Thoracic aorta (tissue), 2 donors: Measurements from ENCODE around the gene FAM47E. TPM values are rescaled to one million over a fixed set of nuclear protein-coding genes. Genes with fewer than 3 reads are reported as not detected.

Experiments used
- ATAC-seq: fragments of 150-250 bp; one replicate; pipeline ENCODE4 v1.8.0; 2017; ENCODE audit warnings: low read depth; ENCODE audit not compliant: insufficient number of reproducible peaks, low FRiP score
- DNase-seq: peaks from one replicate; pipeline ENCODE4 v3.0.0-alpha.2; 2020; ENCODE audit warnings: low spot score
- H3K27ac ChIP-seq, 2 donors: fragments of 200-600 bp; sonication (generic); 1 replicate in 1 of 2; 2 replicates in 1 of 2; pipeline ENCODE4 v1.5.1; 2016; ENCODE audit warnings: mild to moderate bottlenecking in 2 of 2, moderate library complexity in 2 of 2
- H3K27me3 ChIP-seq: fragments of 200-600 bp; sonication (generic); replicated peaks from 2 replicates; pipeline ENCODE4 v1.6.0; 2016; ENCODE audit warnings: mild to moderate bottlenecking; ENCODE audit not compliant: insufficient read depth
- H3K36me3 ChIP-seq: fragments of 200-600 bp; sonication (generic); one replicate; pipeline ENCODE4 v1.5.1; 2016
- H3K4me1 ChIP-seq, 2 donors: fragments of 200-600 bp; sonication (generic); 1 replicate in 1 of 2; 2 replicates in 1 of 2; pipeline versions ENCODE4 v1.5.1 to v1.6.0; 2016; ENCODE audit warnings: low read depth in 2 of 2, mild to moderate bottlenecking in 1 of 2; ENCODE audit not compliant: control insufficient read depth in 1 of 2
- H3K4me3 ChIP-seq: fragments of 200-600 bp; sonication (generic); 2 replicates; pipeline ENCODE4 v1.5.1; 2016; ENCODE audit warnings: mild to moderate bottlenecking
- H3K9me3 ChIP-seq: fragments of 200-600 bp; sonication (generic); 2 replicates; pipeline ENCODE4 v1.5.1; 2016
- CTCF ChIP-seq: fragments of 200-600 bp; sonication (generic); IDR thresholded peaks from one replicate; pipeline ENCODE4 v1.5.1; 2019; ENCODE audit warnings: antibody characterized with exemption
- total RNA-seq, 2 donors: library from RNA; depleted of rRNA; stranded (reverse); fragments of >200 nt; gene quantifications; one replicate each; pipeline versions ENCODE4 v1.1.0 to v1.2.3, GENCODE V29; 2016

Gene FAM47E
- total RNA-seq, 2 donors from 2014 or later = 0.42 to 0.54 TPM

GRCh38 chr4:76325072-76325471, 73.6 kb downstream of the FAM47E start:
- no peak for TF ChIP-seq CTCF
- no peak overlapping the region for H3K27ac ChIP-seq
- H3K36me3 ChIP-seq = no peaks in the 10 kb centered on the region
- no peak overlapping the region for H3K4me3 ChIP-seq
- H3K9me3 ChIP-seq = peaks cover 12% of the 10 kb centered on the region
- no peaks in the 10 kb centered on the region for H3K27me3 ChIP-seq
- ATAC-seq (no peak), DNase-seq (no peak)
- no peaks in the 10 kb centered on the region for H3K4me1 ChIP-seq

- H3K4me3 ChIP-seq = no peak overlapping the region
- H3K4me1 ChIP-seq = no peaks in the 10 kb centered on the region
- no peak overlapping the region for H3K27ac ChIP-seq
- DNase-seq (no peak), ATAC-seq (no peak)
- peaks cover 9% of the 10 kb centered on the region for H3K9me3 ChIP-seq
- TF ChIP-seq CTCF = no peak
- no peaks in the 10 kb centered on the region for H3K27me3 ChIP-seq
- H3K36me3 ChIP-seq = no peaks in the 10 kb centered on the region
These were observed 75.0 kb downstream of the FAM47E start for GRCh38 chr4:76326515-76326914.

Other genes with a start within 250 kb of the FAM47E start
- 1 to 10 TPM in 1 of 2 donors, under 1 TPM in 1; 0.63 to 1.2 TPM for gene CXCL9, start 244.2 kb upstream of the FAM47E start, total RNA-seq
- gene CXCL10, start 228.2 kb upstream of the FAM47E start, total RNA-seq = 10 to 100 TPM in 1 of 2 donors, 1 to 10 TPM in 1; 1.3 to 16.2 TPM
- not detected for gene CXCL11, start 215.7 kb upstream of the FAM47E start, total RNA-seq
- not detected for gene ART3, start 177.0 kb upstream of the FAM47E start, total RNA-seq
- 10 to 100 TPM; 17.9 to 44.8 TPM for gene NUP54, start 103.3 kb upstream of the FAM47E start, total RNA-seq
- gene SCARB2, start 37.9 kb upstream of the FAM47E start, total RNA-seq = 100 to 1,000 TPM; 133 to 165 TPM
- 10 to 100 TPM in 1 of 2 donors, 1 to 10 TPM in 1; 7.7 to 14.6 TPM for gene STBD1, start 55.0 kb downstream of the FAM47E start, total RNA-seq
- gene CCDC158, start 169.4 kb downstream of the FAM47E start, total RNA-seq = 1 to 10 TPM; 1.8 to 2.8 TPM
- gene SHROOM3, start 183.5 kb downstream of the FAM47E start, total RNA-seq = 100 to 1,000 TPM; 139 to 171 TPM